Superior temporal gyrus (tissue), 1 donor: Measurements from ENCODE around the gene CRY2.

ENCODE experiments used
- DNase-seq: peaks from one replicate; pipeline ENCODE4 v3.0.0-alpha.2; 2016; ENCODE audit errors: extremely low spot score

Gene CRY2

DNA sequence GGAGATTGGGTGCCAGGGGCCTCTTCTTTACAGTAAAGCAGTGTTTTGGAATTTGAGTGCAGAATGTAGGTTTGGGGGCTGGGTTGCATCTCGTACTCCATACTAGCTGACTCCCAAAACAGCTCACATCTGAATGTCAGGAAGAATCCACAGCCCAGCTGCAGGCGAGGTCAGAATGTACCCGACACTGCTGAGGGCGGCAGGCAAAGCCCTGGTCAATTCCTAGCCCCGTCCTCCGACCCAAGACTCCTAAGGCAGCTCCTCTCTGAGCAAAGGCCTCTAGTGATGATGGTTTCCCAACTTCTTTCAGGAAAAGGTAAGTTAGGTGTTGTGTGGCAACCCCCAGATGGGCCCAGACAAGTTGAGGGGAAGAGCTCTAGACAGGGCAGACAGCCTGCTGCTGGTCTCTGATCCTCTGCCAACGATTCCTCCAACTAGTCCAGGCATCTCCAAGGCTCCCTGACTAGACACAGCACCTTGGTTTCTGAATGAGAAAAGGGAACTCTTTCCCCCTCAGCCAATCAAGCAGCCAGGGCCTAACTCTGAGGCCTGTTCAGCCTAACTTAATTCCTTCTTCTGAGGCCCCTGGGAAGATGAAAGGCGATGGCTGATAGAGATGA lies 83.8 kb downstream of the CRY2 start:
- no peak for DNase-seq

DNA sequence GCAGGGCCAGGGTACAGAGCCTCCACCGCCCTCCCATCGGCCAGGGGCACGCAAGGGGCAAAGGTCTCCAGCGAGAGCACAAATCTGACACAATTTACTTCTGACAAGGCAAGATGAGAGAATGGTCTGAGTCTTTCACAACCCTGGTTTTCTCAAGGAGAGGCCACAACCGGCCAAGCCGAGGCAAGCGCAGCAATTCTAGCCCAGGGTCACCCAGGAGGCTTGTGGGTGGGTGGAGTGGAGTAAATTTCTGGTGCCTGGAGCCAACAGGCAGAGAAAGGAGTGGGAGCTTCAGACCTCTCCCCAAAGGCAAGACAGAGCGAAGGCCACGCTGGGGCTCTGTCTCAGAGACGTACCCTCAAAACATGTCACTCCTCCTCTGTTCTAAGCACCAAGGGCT lies 84.5 kb downstream of the CRY2 start:
- no peak for DNase-seq

DNA sequence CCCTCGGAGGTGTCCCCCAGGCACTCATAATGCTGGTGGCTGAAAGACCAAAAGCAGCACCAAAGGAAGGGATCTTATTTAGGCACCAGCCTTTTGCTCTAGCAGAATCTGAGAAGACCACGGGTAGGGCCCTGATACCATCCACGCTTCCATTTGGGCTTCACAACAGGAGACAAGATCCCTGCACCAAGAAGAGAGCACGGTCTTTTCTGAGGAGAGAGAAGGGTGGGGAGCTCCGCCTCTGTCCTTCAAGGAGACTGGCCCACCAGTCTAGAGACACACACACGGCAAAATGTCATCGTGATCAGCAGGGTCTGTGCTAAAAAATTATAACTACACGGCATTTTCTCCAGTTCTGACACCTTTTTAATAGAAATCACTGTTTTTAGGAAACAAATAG lies 84.9 kb downstream of the CRY2 start:
- DNase-seq, result no peak
